GM21528 (cell line): ENCODE data around the gene COL16A1.

Experiments
- ATAC-seq: cut with Tn5 transposase; IDR thresholded peaks from one replicate; pipeline ENCODE4 v1.9.1; 2021; ENCODE audit warnings: mild to moderate bottlenecking, moderate library complexity; ENCODE audit not compliant: unreplicated experiment, low FRiP score

COL16A1 gene

GRCh38 chr1:31703431-31704270 lies at the start of gene COL16A1:
Gene COL16A1, minus strand, starts transcription at chr1:31704017. Its CDS starts 1,824 bp downstream, at chr1:31702193.
- no peak for ATAC-seq

- no peak for ATAC-seq
Observed at GRCh38 chr1:31752952-31753475, 49.2 kb upstream of the COL16A1 start.

GRCh38 chr1:31752258-31752657 lies 48.4 kb upstream of the COL16A1 start:
- no peak for ATAC-seq

- ATAC-seq: no peak
Observed at GRCh38 chr1:31751822-31752241, 48.0 kb upstream of the COL16A1 start.

- ATAC-seq: no peak
Observed at GRCh38 chr1:31750858-31751510, 47.2 kb upstream of the COL16A1 start.

- no peak for ATAC-seq
Observed at GRCh38 chr1:31749785-31750735, 46.2 kb upstream of the COL16A1 start.

- ATAC-seq: no peak
Observed at GRCh38 chr1:31748365-31748764, 44.5 kb upstream of the COL16A1 start.

GRCh38 chr1:31747304-31747703 lies 43.5 kb upstream of the COL16A1 start:
- ATAC-seq: no peak

GRCh38 chr1:31746687-31747086 lies 42.9 kb upstream of the COL16A1 start:
- ATAC-seq: no peak

GRCh38 chr1:31745946-31746670 lies 42.3 kb upstream of the COL16A1 start:
- no peak for ATAC-seq

GRCh38 chr1:31745096-31745945 lies 41.5 kb upstream of the COL16A1 start:
- ATAC-seq: no peak

GRCh38 chr1:31744165-31744888 lies 40.5 kb upstream of the COL16A1 start:
- ATAC-seq: peak; percentile 57

GRCh38 chr1:31742462-31743212 lies 38.8 kb upstream of the COL16A1 start:
- ATAC-seq: no peak

GRCh38 chr1:31739346-31739745 lies 35.5 kb upstream of the COL16A1 start:
- no peak for ATAC-seq

GRCh38 chr1:31736675-31737074 lies 32.9 kb upstream of the COL16A1 start:
- ATAC-seq: no peak

GRCh38 chr1:31735571-31735970 lies 31.8 kb upstream of the COL16A1 start:
- no peak for ATAC-seq

GRCh38 chr1:31734582-31735107 lies 30.8 kb upstream of the COL16A1 start:
- ATAC-seq: no peak
